ENCODE measurements around the gene SLC41A1.
A peak's percentile ranks its signal among the peaks of the same experiment; 100 is the strongest.

The SLC41A1 gene

DNA sequence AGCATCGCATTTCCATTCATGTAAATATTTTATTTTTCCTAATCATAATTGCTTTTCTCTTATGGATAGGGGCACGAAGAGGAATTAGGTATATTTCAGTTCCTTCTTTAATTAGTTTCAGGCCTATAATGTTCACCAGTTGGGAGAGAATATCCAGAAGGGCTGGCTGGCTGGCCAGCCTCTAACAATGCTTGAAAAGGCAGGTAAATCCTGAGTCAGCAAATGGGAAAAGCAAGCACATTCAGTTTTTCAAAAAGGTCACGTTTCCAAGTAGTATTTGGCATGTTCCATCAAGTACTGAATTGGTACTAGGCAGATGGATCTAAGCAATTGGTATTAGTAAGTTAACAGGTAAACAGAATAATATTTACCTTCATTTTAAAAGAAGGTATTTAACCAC, 45.8 kb downstream of the SLC41A1 start:
- Histone ChIP-seq H3K9ac (ENCODE audit: low read depth, low read length) (no peak overlapping the region), H3K27ac (ENCODE audit: low read length) (no peak overlapping the region), H3K27me3 (ENCODE audit: insufficient read depth, low read length) (0 out of 2 replicates have a peak, but pooled peaks cover under 1% of the 10 kb centered on the region), H3K4me3 (ENCODE audit: low read length) (no peak overlapping the region), H3K9me3 (ENCODE audit: insufficient read depth, low read depth, low read length) (no peaks in the 10 kb centered on the region), H3K36me3 (ENCODE audit: insufficient read depth, low read depth, low read length) (no peaks in the 10 kb centered on the region), H3K4me1 (ENCODE audit: insufficient read depth, low read length) (no peaks in the 10 kb centered on the region; the same call in none of the 2 replicates)

GRCh38 chr1:205766570-205766969, 46.4 kb downstream of the SLC41A1 start:
- H3K9me3 ChIP-seq (ENCODE audit: insufficient read depth, low read depth, low read length), result no peaks in the 10 kb centered on the region
- no peak overlapping the region for H3K27ac ChIP-seq (ENCODE audit: low read length)
- H3K27me3 ChIP-seq (ENCODE audit: insufficient read depth, low read length), result no peaks in the 10 kb centered on the region
- H3K9ac ChIP-seq (ENCODE audit: low read depth, low read length), result no peak overlapping the region
- H3K4me1 ChIP-seq (ENCODE audit: insufficient read depth, low read length), result no peaks in the 10 kb centered on the region; the same call in none of the 2 replicates
- no peak overlapping the region for H3K4me3 ChIP-seq (ENCODE audit: low read length)
- H3K36me3 ChIP-seq (ENCODE audit: insufficient read depth, low read depth, low read length), result no peaks in the 10 kb centered on the region

DNA sequence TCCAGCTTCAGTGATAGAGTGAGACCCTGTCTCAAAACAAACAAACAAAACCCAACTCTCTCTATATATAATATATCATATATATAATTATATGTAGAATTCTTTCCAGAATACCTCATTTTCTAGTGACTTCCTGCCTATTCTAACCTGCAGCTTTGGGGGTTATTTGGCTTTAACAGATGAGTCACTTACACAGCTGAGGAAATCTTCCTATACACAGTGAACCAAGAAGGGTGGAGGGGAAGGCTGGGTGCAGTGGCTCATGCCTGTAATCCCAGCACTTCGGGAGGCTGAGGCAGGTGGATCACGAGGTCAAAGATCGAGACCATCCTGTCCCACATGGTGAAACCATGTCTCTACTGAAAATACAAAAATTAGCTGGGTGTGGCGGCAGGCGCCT, 47.0 kb downstream of the SLC41A1 start:
- Histone ChIP-seq H3K27ac (ENCODE audit: low read length) (no peak overlapping the region), H3K27me3 (ENCODE audit: insufficient read depth, low read length) (no peaks in the 10 kb centered on the region), H3K9me3 (ENCODE audit: insufficient read depth, low read depth, low read length) (no peaks in the 10 kb centered on the region), H3K4me1 (ENCODE audit: insufficient read depth, low read length) (no peaks in the 10 kb centered on the region; the same call in none of the 2 replicates), H3K9ac (ENCODE audit: low read depth, low read length) (no peak overlapping the region), H3K36me3 (ENCODE audit: insufficient read depth, low read depth, low read length) (no peaks in the 10 kb centered on the region), H3K4me3 (ENCODE audit: low read length) (no peak overlapping the region)

DNA sequence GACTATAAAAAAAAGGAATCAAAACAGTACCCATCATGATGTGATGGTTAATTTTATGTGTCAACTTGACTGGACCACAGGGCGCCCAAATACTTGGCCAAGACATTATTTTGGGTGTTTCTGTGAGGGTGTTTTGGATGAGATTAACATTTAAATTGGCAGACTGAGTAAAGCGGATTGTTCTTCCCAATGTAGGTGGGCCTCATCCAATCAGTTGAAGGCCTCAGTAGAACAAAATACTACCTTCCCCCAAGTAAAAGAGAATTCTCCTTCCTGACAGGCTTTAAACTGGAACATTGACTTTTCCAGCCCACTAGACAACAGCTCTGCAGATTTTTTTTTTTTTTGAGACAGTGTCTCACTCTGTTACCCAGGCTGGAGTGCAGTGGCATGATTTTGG, 48.4 kb downstream of the SLC41A1 start:
- Histone ChIP-seq H3K9ac (ENCODE audit: low read depth, low read length) (no peak overlapping the region), H3K27ac (ENCODE audit: low read length) (no peak overlapping the region), H3K36me3 (ENCODE audit: insufficient read depth, low read depth, low read length) (no peaks in the 10 kb centered on the region), H3K4me3 (ENCODE audit: low read length) (no peak overlapping the region), H3K9me3 (ENCODE audit: insufficient read depth, low read depth, low read length) (no peaks in the 10 kb centered on the region), H3K27me3 (ENCODE audit: insufficient read depth, low read length) (no peaks in the 10 kb centered on the region), H3K4me1 (ENCODE audit: insufficient read depth, low read length) (no peaks in the 10 kb centered on the region; the same call in 1 of the 2 replicates)

DNA sequence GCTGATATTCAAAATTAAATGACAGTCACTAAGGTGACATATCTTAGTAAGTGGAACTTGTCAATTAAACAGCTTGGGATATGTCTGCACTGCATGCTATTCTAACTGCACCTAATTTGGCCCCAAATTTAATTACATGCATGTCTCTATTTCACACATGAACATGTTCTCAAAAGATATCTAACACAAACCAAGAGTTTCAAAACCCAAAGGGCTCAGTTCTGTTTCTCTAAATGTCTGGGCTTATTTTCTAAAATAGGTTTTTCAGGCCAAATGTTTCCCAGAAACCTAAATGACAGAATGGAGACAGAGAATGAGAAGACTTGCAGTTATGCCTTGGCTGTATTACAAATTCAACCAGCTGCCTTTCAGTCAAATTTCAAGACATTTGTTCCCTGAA, 49.0 kb downstream of the SLC41A1 start:
- H3K4me3 ChIP-seq (ENCODE audit: low read length), result no peak overlapping the region
- H3K9me3 ChIP-seq (ENCODE audit: insufficient read depth, low read depth, low read length), result no peaks in the 10 kb centered on the region
- H3K27ac ChIP-seq (ENCODE audit: low read length), result no peak overlapping the region
- H3K4me1 ChIP-seq (ENCODE audit: insufficient read depth, low read length), result no peaks in the 10 kb centered on the region; the same call in 1 of the 2 replicates
- H3K9ac ChIP-seq (ENCODE audit: low read depth, low read length), result no peak overlapping the region
- no peaks in the 10 kb centered on the region for H3K27me3 ChIP-seq (ENCODE audit: insufficient read depth, low read length)
- no peaks in the 10 kb centered on the region for H3K36me3 ChIP-seq (ENCODE audit: insufficient read depth, low read depth, low read length)

GRCh38 chr1:205760606-205761005, 52.4 kb downstream of the SLC41A1 start:
- Histone ChIP-seq H3K9me3 (ENCODE audit: insufficient read depth, low read depth, low read length) (no peaks in the 10 kb centered on the region), H3K4me1 (ENCODE audit: insufficient read depth, low read length) (no peaks in the 10 kb centered on the region), H3K27ac (ENCODE audit: low read length) (no peak overlapping the region), H3K9ac (ENCODE audit: low read depth, low read length) (no peak overlapping the region), H3K27me3 (ENCODE audit: insufficient read depth, low read length) (0 out of 2 replicates have a peak, but pooled peaks cover 1% of the 10 kb centered on the region), H3K36me3 (ENCODE audit: insufficient read depth, low read depth, low read length) (no peaks in the 10 kb centered on the region), H3K4me3 (ENCODE audit: low read length) (no peak overlapping the region)

DNA sequence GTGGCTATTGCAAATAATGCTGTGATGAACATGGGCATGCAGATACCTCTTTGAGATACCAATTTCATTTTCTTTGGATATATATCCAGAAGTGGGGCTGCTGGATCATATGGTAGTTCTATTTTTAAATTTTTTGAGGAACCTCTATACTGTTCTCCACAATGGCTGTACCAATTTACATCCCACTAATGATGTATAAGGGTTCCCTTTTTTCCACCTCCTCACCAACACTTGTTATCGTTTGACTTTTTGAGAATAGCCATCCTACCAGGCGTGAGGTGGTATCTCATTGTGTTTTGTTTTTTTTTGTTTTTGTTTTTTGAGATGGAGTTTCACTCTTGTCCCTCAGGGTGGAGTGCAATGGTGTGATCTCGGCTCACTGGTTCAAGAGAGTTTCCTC, 56.4 kb downstream of the SLC41A1 start:
- no peak overlapping the region for H3K27ac ChIP-seq (ENCODE audit: low read length)
- H3K4me1 ChIP-seq (ENCODE audit: insufficient read depth, low read length), result no peaks in the 10 kb centered on the region
- H3K9me3 ChIP-seq (ENCODE audit: insufficient read depth, low read depth, low read length), result no peaks in the 10 kb centered on the region

DNA sequence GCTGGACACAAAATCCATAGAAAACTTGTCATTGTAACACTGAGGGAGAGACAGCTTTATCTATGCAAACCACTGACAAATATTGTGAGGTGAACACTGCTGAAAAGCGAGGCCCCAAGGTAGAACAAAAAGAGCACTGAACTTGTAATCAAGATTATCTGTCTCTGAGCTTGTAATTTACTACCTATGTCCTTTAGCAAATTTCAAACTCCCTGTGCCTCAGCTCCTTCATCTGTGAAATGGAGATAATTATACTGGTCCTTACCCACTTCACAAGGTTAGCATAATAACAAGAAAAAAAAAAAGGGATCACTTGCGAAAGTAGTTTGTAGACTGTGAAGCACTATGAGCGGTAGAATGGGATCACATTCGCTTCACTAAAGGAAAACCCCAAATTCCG, 58.1 kb downstream of the SLC41A1 start:
- H3K36me3 ChIP-seq (ENCODE audit: insufficient read depth, low read depth, low read length), result no peaks in the 10 kb centered on the region
- 0 out of 2 replicates have a peak, but pooled peaks cover 9% of the 10 kb centered on the region for H3K27me3 ChIP-seq (ENCODE audit: insufficient read depth, low read length)
- H3K4me3 ChIP-seq (ENCODE audit: low read length), result no peak overlapping the region
- no peaks in the 10 kb centered on the region for H3K9me3 ChIP-seq (ENCODE audit: insufficient read depth, low read depth, low read length)
- no peaks in the 10 kb centered on the region; the same call in 1 of the 2 replicates for H3K4me1 ChIP-seq (ENCODE audit: insufficient read depth, low read length)
- H3K9ac ChIP-seq (ENCODE audit: low read depth, low read length), result no peak overlapping the region; the same call in 1 of the 2 replicates
- H3K27ac ChIP-seq (ENCODE audit: low read length), result no peak overlapping the region

More for the DNA sequence above, 56.4 kb downstream of the SLC41A1 start:
- H3K4me3 ChIP-seq (ENCODE audit: low read length), result no peak overlapping the region
- no peaks in the 10 kb centered on the region for H3K36me3 ChIP-seq (ENCODE audit: insufficient read depth, low read depth, low read length)
- no peak overlapping the region for H3K9ac ChIP-seq (ENCODE audit: low read depth, low read length)
- H3K27me3 ChIP-seq (ENCODE audit: insufficient read depth, low read length), result 0 out of 2 replicates have a peak, but pooled peaks cover 9% of the 10 kb centered on the region

GRCh38 chr1:205751036-205751651, 61.9 kb downstream of the SLC41A1 start:
- peak overlapping the region; percentile 88; the same call in 1 of the 2 replicates for H3K9ac ChIP-seq (ENCODE audit: low read depth, low read length)
- no peaks in the 10 kb centered on the region for H3K9me3 ChIP-seq (ENCODE audit: insufficient read depth, low read depth, low read length)
- H3K4me3 ChIP-seq (ENCODE audit: low read length), result peak overlapping the region; percentile 96; the same call in 1 of the 2 replicates
- 0 out of 2 replicates have a peak, but pooled peaks cover 9% of the 10 kb centered on the region for H3K27me3 ChIP-seq (ENCODE audit: insufficient read depth, low read length)
- peaks cover 18% of the 10 kb centered on the region; the same call in 1 of the 2 replicates for H3K4me1 ChIP-seq (ENCODE audit: insufficient read depth, low read length)
- H3K27ac ChIP-seq (ENCODE audit: low read length), result no peak overlapping the region
- peaks cover 20% of the 10 kb centered on the region for H3K36me3 ChIP-seq (ENCODE audit: insufficient read depth, low read depth, low read length)

GRCh38 chr1:205750138-205751035, 62.6 kb downstream of the SLC41A1 start, which contains the start of gene NUCKS1:
Gene NUCKS1 (minus strand): TSS chr1:205750182. CDS start chr1:205749973, 209 bp downstream.
- Histone ChIP-seq H3K27me3 (ENCODE audit: insufficient read depth, low read length) (0 out of 2 replicates have a peak, but pooled peaks cover 6% of the 10 kb centered on the region), H3K27ac (ENCODE audit: low read length) (peak within 1 kb of the TSS; percentile 84), H3K4me3 (ENCODE audit: low read length) (peak within 1 kb of the TSS; percentile 96), H3K4me1 (ENCODE audit: insufficient read depth, low read length) (peaks cover 18% of the 10 kb centered on the region; the same call in 1 of the 2 replicates), H3K9ac (ENCODE audit: low read depth, low read length) (peak within 1 kb of the TSS; percentile 88), H3K36me3 (ENCODE audit: insufficient read depth, low read depth, low read length) (peaks cover 20% of the 10 kb centered on the region), H3K9me3 (ENCODE audit: insufficient read depth, low read depth, low read length) (no peaks in the 10 kb centered on the region)

- Histone ChIP-seq H3K9ac (ENCODE audit: low read depth, low read length) (peak overlapping the region; percentile 88), H3K36me3 (ENCODE audit: insufficient read depth, low read depth, low read length) (peaks cover 25% of the 10 kb centered on the region), H3K4me1 (ENCODE audit: insufficient read depth, low read length) (peaks cover 21% of the 10 kb centered on the region; the same call in 1 of the 2 replicates), H3K4me3 (ENCODE audit: low read length) (peak overlapping the region; percentile 96), H3K27ac (ENCODE audit: low read length) (peak overlapping the region; percentile 83), H3K9me3 (ENCODE audit: insufficient read depth, low read depth, low read length) (no peaks in the 10 kb centered on the region), H3K27me3 (ENCODE audit: insufficient read depth, low read length) (0 out of 2 replicates have a peak, but pooled peaks cover 5% of the 10 kb centered on the region)
These were observed 63.5 kb downstream of the SLC41A1 start for GRCh38 chr1:205749234-205750137.

All from iPS-20b (cell line).